HEK293 (cell line): ENCODE measurements around the gene PDGFB.

Source experiments
- CTCF ChIA-PET: fragments of 350-600 bp; formaldehyde crosslinking; extraction: SDS; loops from one replicate; lab custom pipeline; 2021; ENCODE audit warnings: antibody characterized with exemption; lab: Yijun Ruan, JAX
- POLR2A ChIA-PET: fragments of 300-600 bp; formaldehyde crosslinking; extraction: SDS; loops from one replicate; lab custom pipeline; 2020; ENCODE audit warnings: antibody characterized with exemption, inconsistent platforms; lab: Yijun Ruan, JAX
- H3K27ac ChIP-seq: fragments of 200-500 bp; sonication (Bioruptor generic); 2 replicates; pipeline ENCODE4 v1.5.1; 2014; ENCODE audit warnings: low read depth, low read length, control low read depth, inconsistent platforms; ENCODE audit errors: extremely low read depth
- H3K36me3 ChIP-seq, 2 experiments: fragments of 200-500 bp in 1 of 2; sonication (Bioruptor generic) in 1 of 2; 1 replicate in 1 of 2; 2 replicates in 1 of 2; pipeline ENCODE4 v1.5.1; 2014 to 2017; ENCODE audit warnings: inconsistent platforms in 2 of 2, low read length in 2 of 2; ENCODE audit not compliant: control insufficient read depth in 2 of 2, insufficient read depth in 1 of 2
- H3K4me1 ChIP-seq: fragments of 200-500 bp; sonication (Bioruptor generic); 2 replicates; pipeline ENCODE4 v1.5.1; 2014; ENCODE audit warnings: mild to moderate bottlenecking, low read length, inconsistent platforms; ENCODE audit not compliant: control insufficient read depth, insufficient read depth
- H3K4me3 ChIP-seq: 2 replicates; pipeline ENCODE4 v1.5.1; 2011; ENCODE audit warnings: low read depth, mild to moderate bottlenecking, control low read depth, low read length, moderate library complexity
- H3K9me3 ChIP-seq: fragments of 200-500 bp; sonication (Bioruptor generic); 2 replicates; pipeline ENCODE4 v1.5.1; 2014; ENCODE audit warnings: low read depth, low read length, inconsistent platforms; ENCODE audit not compliant: control insufficient read depth, insufficient read depth
- EGR2 ChIP-seq: fragments of 450-650 bp; formaldehyde crosslinking; IDR thresholded peaks from 2 replicates; pipeline ENCODE4 v1.5.1; 2016; ENCODE audit warnings: low read depth, missing biosample characterization, missing genetic modification characterization
- GLIS1 ChIP-seq: fragments of 450-650 bp; formaldehyde crosslinking; IDR thresholded peaks from 2 replicates; pipeline ENCODE4 v1.5.1; 2016; ENCODE audit warnings: missing biosample characterization, missing genetic modification characterization
- GLIS2 ChIP-seq: fragments of 450-650 bp; formaldehyde crosslinking; IDR thresholded peaks from 2 replicates; pipeline ENCODE4 v1.5.1; 2016; ENCODE audit warnings: missing biosample characterization, missing genetic modification characterization
- IKZF3 ChIP-seq: fragments of 450-650 bp; IDR thresholded peaks from 2 replicates; pipeline ENCODE4 v1.5.0; 2018; ENCODE audit warnings: missing biosample characterization, mild to moderate bottlenecking, missing genetic modification characterization, moderate library complexity
- KLF8 ChIP-seq: fragments of 450-650 bp; formaldehyde crosslinking; IDR thresholded peaks from 2 replicates; pipeline ENCODE4 v1.5.1; 2016; ENCODE audit warnings: missing biosample characterization, missing genetic modification characterization
- TRIM28 ChIP-seq: IDR thresholded peaks from 2 replicates; pipeline ENCODE4 v1.6.1; 2011; ENCODE audit warnings: low read length, control low read depth, borderline replicate concordance
- ZBTB26 ChIP-seq: fragments of 450-650 bp; formaldehyde crosslinking; optimal IDR thresholded peaks from 2 replicates; pipeline ENCODE3; 2016; ENCODE audit warnings: missing biosample characterization, mild to moderate bottlenecking, missing genetic modification characterization
- ZFHX2 ChIP-seq: fragments of 450-650 bp; formaldehyde crosslinking; conservative IDR thresholded peaks from 2 replicates; pipeline ENCODE4 v1.5.1; 2016; ENCODE audit warnings: missing biosample characterization, missing genetic modification characterization
- ZNF16 ChIP-seq: fragments of 450-650 bp; formaldehyde crosslinking; IDR thresholded peaks from 2 replicates; pipeline ENCODE4 v1.5.1; 2016; ENCODE audit warnings: low read depth, missing biosample characterization, missing genetic modification characterization
- ZNF335 ChIP-seq: fragments of 450-650 bp; formaldehyde crosslinking; conservative IDR thresholded peaks from 2 replicates; pipeline ENCODE4 v1.5.1; 2016; ENCODE audit warnings: missing biosample characterization, missing genetic modification characterization
- ZNF366 ChIP-seq: fragments of 450-650 bp; formaldehyde crosslinking; conservative IDR thresholded peaks from 2 replicates; pipeline ENCODE4 v1.5.1; 2016; ENCODE audit warnings: missing biosample characterization, missing genetic modification characterization
- ZNF701 ChIP-seq: fragments of 450-650 bp; formaldehyde crosslinking; IDR thresholded peaks from 2 replicates; pipeline ENCODE4 v1.5.1; 2016; ENCODE audit warnings: missing biosample characterization, missing genetic modification characterization
- ZNF792 ChIP-seq: fragments of 450-650 bp; formaldehyde crosslinking; IDR thresholded peaks from 2 replicates; pipeline ENCODE4 v1.5.1; 2016; ENCODE audit warnings: missing biosample characterization, missing genetic modification characterization
- ZSCAN16 ChIP-seq: fragments of 450-650 bp; formaldehyde crosslinking; IDR thresholded peaks from 2 replicates; pipeline ENCODE4 v1.5.1; 2016; ENCODE audit warnings: missing biosample characterization, missing genetic modification characterization
- TF ChIP-seq, protein P1 (sequence below): fragments of 450-650 bp; formaldehyde crosslinking; conservative IDR thresholded peaks from 2 replicates; pipeline ENCODE4 v1.5.1; 2016; ENCODE audit warnings: low read depth, missing biosample characterization, missing genetic modification characterization
- TF ChIP-seq, protein P2 (sequence below): fragments of 450-650 bp; formaldehyde crosslinking; IDR thresholded peaks from 2 replicates; pipeline ENCODE4 v1.5.1; 2016; ENCODE audit warnings: missing biosample characterization, missing genetic modification characterization
- TF ChIP-seq, protein P3 (sequence below): fragments of 450-650 bp; formaldehyde crosslinking; IDR thresholded peaks from 2 replicates; pipeline ENCODE4 v1.5.1; 2016; ENCODE audit warnings: missing biosample characterization, missing genetic modification characterization

PDGFB gene

GRCh38 chr22:39245130-39246039 is 603 bp upstream of the PDGFB start:
- H3K36me3 ChIP-seq = no peaks in the 10 kb centered on the region
- no peaks in the 10 kb centered on the region for H3K9me3 ChIP-seq
- ChIA-PET CTCF (interaction anchor here (0.7 to 2.4 kb wide), 5 partner anchors 38 to 624 kb away, joined by 3 to 12 read pairs (median 5); no protein-coding TSS in a partner anchor), POLR2A (interaction anchor here (0.6 to 5.4 kb wide), 19 partner anchors 8 to 444 kb away, joined by 3 to 26 read pairs (median 4); partner anchors contain the start of gene RPL3)
- peaks cover 17% of the 10 kb centered on the region for H3K4me1 ChIP-seq
- no peak overlapping the region for H3K4me3 ChIP-seq
- H3K27ac ChIP-seq = no peak overlapping the region
- peak; percentile 90 for TF ChIP-seq EGR2
- TF ChIP-seq ZNF701 (tag by site-specific recombination) = no peak
- TF ChIP-seq, protein P1, sequence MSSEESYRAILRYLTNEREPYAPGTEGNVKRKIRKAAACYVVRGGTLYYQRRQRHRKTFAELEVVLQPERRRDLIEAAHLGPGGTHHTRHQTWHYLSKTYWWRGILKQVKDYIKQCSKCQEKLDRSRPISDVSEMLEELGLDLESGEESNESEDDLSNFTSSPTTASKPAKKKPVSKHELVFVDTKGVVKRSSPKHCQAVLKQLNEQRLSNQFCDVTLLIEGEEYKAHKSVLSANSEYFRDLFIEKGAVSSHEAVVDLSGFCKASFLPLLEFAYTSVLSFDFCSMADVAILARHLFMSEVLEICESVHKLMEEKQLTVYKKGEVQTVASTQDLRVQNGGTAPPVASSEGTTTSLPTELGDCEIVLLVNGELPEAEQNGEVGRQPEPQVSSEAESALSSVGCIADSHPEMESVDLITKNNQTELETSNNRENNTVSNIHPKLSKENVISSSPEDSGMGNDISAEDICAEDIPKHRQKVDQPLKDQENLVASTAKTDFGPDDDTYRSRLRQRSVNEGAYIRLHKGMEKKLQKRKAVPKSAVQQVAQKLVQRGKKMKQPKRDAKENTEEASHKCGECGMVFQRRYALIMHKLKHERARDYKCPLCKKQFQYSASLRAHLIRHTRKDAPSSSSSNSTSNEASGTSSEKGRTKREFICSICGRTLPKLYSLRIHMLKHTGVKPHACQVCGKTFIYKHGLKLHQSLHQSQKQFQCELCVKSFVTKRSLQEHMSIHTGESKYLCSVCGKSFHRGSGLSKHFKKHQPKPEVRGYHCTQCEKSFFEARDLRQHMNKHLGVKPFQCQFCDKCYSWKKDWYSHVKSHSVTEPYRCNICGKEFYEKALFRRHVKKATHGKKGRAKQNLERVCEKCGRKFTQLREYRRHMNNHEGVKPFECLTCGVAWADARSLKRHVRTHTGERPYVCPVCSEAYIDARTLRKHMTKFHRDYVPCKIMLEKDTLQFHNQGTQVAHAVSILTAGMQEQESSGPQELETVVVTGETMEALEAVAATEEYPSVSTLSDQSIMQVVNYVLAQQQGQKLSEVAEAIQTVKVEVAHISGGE (tag by site-specific recombination) = no peak
- TF ChIP-seq, protein P2, sequence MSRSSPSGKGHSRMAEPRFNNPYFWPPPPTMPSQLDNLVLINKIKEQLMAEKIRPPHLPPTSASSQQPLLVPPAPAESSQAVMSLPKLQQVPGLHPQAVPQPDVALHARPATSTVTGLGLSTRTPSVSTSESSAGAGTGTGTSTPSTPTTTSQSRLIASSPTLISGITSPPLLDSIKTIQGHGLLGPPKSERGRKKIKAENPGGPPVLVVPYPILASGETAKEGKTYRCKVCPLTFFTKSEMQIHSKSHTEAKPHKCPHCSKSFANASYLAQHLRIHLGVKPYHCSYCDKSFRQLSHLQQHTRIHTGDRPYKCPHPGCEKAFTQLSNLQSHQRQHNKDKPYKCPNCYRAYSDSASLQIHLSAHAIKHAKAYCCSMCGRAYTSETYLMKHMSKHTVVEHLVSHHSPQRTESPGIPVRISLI (tag by site-specific recombination) = no peak
- no peak for TF ChIP-seq ZNF16 (tag by site-specific recombination)
- no peak for TF ChIP-seq IKZF3
- TF ChIP-seq ZSCAN16 = no peak
- peak; percentile 91 for TF ChIP-seq ZFHX2 (tag by site-specific recombination)
- TF ChIP-seq TRIM28 = no peak

DNA sequence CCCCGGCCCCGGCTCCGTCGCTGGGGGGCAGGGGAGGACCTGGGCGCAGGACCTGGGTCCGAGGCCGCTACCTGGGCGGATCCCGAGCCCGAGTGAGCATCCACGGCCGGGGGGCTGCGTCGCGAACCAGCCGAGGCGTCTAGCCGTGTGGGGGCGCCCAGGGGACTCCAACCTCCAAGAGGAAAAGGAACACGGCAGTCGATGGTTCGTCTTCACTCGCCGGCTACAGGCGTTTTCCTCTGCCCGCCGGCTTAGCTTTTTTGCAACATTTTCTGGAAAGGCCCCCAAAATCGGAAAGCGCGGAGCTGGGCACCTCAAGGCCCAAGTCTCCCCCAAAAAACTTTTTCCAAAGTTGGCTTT is 666 bp downstream of the PDGFB start:
- Histone ChIP-seq H3K9me3 (no peaks in the 10 kb centered on the region), H3K4me3 (peak overlapping the region; percentile 54), H3K27ac (peak overlapping the region; percentile 17; the same call in 1 of the 2 replicates)
- POLR2A ChIA-PET = interaction anchor here (0.6 to 5.4 kb wide), 10 partner anchors 9 to 280 kb away, joined by 3 to 26 read pairs (median 4); partner anchors contain the start of gene RPL3
- TF ChIP-seq, protein P3, sequence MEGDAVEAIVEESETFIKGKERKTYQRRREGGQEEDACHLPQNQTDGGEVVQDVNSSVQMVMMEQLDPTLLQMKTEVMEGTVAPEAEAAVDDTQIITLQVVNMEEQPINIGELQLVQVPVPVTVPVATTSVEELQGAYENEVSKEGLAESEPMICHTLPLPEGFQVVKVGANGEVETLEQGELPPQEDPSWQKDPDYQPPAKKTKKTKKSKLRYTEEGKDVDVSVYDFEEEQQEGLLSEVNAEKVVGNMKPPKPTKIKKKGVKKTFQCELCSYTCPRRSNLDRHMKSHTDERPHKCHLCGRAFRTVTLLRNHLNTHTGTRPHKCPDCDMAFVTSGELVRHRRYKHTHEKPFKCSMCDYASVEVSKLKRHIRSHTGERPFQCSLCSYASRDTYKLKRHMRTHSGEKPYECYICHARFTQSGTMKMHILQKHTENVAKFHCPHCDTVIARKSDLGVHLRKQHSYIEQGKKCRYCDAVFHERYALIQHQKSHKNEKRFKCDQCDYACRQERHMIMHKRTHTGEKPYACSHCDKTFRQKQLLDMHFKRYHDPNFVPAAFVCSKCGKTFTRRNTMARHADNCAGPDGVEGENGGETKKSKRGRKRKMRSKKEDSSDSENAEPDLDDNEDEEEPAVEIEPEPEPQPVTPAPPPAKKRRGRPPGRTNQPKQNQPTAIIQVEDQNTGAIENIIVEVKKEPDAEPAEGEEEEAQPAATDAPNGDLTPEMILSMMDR (tag by site-specific recombination) = peak; percentile 20; the same call in 1 of the 2 replicates
- TF ChIP-seq ZNF792 (tag by site-specific recombination) (no peak), KLF8 (tag by site-specific recombination) (peak; percentile 45; the same call in 1 of the 2 replicates), ZNF366 (tag by site-specific recombination) (no peak), GLIS2 (peak; percentile 68), ZNF335 (tag by site-specific recombination) (peak; percentile 82), ZBTB26 (peak; percentile 26), GLIS1 (tag by site-specific recombination) (0 out of 2 replicates have a peak, but pooled peaks have one; percentile 22)
- TF ChIP-seq, protein P2 (tag by site-specific recombination) = no peak
- TF ChIP-seq, all 188 proteins: peak for 6
- Histone ChIP-seq H3K36me3 (no peaks in the 10 kb centered on the region), H3K4me1 (peaks cover 17% of the 10 kb centered on the region)
- CTCF ChIA-PET = interaction anchor here (0.5 to 2.4 kb wide), 5 partner anchors 56 to 372 kb away, joined by 4 to 12 read pairs (median 5); partner anchors contain the start of gene CBX6
